HG02798 (cell line): ENCODE measurements around the gene KCTD2.
A peak's percentile ranks its signal among the peaks of the same experiment; 100 is the strongest.
"Not testable (repeated sequence)": the region's sequence is repeated elsewhere in the genome, so short reads cannot be mapped to it uniquely, and the experiment has no call there.

Experiments used
- ATAC-seq: cut with Tn5 transposase; IDR thresholded peaks from one replicate; pipeline ENCODE4 v1.9.1; 2021; ENCODE audit warnings: mild to moderate bottlenecking; ENCODE audit not compliant: unreplicated experiment, poor library complexity

KCTD2 gene

DNA sequence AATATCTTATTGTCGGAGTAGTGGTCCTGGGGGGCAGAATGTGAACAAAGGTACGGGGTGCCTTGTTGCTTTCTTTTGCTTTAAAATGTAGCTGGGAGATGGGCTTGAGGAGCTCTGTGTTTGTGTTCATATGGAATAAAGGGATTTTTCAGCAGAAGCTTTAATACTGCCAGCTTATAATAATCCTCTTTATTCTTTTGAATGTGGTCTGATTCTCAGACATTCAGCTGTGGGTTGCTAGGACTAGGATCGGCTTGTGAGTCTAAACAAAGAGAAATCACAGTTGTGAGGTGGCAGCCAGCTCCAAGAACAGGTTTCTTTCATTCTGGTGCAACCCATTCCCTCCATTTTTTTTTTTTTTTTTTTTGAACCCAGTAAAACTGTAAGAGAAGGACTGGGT is 27.3 kb upstream of the KCTD2 start:
- ATAC-seq = no peak

DNA sequence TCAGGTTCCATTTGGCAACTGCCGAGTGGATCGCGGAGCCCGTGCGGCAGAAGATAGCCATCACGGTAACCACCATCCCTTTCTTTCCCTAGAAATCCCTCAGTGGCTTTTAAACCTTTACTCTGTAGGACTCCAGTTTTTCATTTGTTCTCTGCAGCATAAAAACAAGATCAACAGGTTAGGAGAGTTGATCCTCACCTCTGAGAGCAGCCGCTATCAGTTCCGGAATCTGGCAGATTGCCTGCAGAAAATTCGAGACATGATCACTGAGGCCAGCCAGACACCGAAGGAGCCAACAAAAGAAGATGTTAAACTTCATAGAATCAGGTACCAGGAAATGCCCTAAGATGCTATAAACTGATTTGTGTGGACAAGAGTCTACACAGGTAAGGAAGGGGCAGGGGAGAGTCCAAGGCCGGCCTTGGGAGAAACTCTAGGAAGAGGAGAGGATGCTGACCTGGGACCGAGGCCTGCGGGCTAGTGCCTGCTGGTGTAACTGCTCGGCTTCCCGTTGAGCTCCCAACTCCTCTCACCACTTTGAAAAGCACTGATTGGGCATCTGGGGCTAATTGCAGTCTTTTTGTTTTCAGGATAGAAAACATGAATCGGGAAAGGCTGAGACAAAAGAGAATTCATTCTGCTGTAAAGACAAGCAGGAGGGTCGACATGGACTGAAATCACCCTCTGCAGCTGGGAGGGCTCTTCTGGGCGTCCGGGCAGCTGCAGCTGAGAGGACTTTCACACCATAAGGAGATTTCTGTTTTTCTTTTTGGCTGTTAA is 26.5 kb upstream of the KCTD2 start:
- ATAC-seq = no peak

DNA sequence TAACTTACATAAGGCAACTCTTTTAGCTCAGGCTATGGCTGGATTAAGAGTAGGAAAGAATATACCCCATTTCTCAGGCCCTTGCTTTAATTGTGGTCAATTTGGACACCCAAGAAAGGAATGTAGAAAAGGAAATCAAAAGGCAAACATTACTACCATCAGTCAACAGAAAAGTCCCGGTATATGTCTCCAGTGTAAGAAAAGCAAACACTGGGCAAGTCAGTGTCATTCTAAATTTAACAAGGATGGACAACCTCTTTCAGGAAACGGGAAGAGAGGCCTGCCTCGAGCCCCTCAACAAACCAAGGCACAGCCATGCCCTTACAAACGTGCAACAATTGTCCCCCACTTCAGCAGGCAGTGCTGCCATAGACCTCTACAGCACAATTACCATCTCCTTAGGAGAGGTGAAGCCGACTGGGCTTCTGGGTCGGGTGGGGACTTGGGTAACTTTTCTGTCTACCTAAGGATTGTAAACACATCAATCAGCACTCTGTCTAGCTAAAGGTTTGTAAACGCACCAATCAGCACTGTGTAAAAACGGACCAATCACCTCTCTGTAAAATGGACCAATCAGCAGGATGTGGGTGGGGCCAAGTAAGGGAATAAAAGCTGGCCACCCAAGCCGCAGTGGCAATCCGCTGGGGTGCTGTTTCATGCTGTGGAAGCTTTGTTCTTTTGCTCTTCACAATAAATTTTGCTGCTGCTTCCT is 22.2 kb upstream of the KCTD2 start:
- no peak for ATAC-seq

DNA sequence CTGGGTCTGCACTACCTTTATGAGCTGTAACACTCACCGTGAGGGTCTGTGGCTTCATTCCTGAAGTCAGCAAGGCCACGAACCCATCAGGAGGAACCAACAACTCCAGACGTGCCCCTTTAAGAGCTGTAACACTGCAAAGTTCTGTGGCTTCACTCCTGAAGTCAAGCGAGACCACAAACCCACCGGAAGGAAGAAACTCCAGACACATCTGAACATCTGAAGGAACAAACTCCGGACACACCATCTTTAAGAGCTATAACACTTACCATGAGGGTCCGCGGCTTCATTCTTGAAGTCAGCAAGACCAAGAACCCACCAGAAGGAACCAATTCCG is 21.7 kb upstream of the KCTD2 start:
- ATAC-seq = not testable (repeated sequence)

DNA sequence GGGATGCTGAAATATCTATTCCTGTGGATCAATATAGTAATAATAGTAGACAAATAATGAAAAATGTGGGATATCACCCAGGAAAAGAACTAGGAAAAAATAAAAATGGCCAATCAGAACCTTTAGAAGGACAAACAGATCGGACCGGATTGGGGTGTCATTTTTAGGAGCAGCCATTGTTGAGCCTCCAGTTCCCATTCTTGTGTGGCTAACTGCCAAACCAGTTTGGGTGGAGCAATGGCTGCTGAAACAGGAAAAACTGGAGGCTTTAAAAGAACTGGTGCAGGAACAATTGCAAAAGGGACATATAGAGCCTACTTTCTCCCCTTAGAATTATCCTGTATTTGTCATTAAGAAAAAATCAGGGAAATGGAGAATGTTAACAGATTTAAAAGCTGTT is 20.4 kb upstream of the KCTD2 start:
- ATAC-seq = not testable (repeated sequence)

DNA sequence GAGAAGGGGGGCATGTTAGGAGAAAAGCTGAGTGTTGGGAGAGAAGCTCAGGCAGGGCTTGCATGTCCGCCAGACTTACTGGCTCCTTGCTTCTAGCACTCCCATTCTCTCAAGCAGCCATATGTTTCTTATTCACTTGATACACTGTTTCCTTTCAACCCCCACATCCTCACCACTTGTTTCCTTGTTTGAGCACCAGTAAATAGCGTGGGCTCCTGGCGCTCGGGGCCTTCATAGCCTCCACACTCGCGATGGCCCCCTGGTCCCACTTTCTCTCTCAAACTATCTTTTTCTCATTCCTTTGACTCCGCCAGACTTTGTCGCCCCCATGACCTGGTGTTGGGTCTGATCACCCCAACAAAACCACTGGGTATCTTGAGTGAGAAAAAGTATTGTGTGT is 16.9 kb upstream of the KCTD2 start:
- ATAC-seq = no peak

DNA sequence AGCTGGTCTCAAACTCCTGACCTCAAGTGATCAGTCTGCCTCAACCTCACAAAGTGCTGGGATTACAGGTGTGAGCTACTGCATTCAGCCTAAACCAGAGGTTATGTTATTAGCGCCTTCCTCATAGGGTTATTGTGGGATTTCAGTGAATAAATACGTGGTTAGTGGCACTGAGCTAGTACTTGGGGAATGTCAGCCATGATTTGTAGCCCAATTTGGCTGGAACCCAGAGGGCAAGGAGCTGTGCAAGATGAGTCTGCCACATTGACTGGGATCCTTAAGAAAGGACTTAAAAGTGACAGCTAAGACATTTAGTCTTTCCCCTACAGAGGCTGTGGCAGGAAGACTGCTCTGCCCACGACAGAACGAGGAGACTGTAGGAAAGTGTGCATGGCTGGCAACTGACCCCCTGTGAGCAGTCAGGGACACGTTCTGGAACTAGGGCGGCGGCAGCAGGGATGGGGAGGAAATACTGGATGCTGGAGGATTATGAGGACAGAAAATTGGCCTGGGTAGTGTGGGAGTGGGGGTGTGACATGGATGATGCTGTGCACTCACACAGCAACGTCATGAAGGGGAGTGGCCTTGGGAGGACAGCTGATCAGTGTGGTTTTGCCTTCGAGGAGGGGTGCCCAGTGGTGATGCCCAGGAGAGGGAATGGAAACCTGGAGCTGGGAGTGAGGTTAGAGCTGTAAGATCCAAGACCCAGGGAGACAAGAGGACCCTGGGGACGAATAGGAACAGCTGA is 14.9 kb upstream of the KCTD2 start:
- no peak for ATAC-seq

DNA sequence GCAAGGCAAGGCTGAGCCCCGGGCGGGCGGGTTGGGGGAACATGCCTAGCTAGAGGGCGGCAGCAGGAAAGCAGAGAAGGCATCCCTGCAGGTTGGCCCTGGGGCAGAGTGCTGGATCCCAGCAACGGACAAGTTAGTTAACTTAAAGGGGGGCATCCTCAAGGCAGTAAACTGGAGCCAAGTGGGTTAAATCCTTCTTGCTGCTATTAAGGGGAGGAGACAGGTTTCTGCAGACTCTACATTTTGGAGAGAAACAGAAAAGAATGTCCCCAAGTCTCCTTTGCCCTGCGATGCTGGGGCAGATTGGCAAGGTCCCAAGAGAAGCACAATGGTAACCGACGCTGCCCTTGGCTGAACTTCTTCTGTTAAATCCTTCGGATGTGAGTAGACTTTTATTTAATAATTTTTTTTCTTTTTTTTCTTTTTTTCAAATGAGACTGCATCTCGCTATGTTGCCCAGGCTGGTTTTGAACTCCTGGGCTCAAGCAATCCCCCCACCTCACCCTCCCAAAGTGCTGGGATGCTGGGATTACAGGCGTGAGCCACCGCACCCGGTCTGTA is 14.2 kb upstream of the KCTD2 start:
- no peak for ATAC-seq

DNA sequence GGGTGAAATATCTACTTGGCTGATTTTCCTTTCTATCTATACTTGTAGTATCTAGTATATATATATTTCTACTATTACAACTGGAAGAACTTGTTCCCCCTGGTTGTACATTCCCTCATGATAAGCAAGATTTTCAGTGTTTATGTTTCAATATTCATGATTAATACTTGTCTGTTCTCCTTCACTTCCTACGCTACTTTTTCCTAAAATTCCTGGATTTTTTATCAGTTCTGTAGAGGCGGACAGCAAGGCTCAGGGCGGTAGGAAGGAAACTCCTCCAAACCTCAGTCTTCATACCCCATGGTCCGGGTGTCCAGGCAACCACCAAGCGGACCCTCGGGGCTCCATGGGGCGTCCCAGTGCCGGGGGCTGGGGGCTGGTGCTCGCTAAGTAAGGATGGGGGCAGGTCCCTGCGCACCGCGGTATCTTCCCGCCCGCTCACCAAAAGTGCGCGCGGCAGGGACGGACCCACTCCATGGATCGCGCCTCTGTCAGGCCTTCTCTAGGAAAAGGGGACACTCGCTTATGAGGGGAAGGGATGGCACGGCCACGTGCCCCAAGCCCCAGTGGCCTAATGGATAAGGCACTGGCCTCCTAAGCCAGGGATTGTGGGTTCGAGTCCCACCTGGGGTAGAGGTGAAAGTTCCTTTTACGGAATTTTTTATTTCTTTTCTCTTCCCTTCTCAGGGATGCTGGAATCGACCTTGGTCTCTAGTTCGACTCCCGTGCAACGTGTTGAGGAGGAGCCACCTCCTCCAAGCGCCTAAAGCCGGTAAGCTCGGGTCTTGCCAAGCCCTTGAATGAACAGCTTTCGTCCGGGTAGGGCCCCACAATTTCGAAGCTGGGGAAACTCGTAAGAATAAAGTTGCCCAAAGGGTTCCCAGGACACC is 13.4 kb upstream of the KCTD2 start:
- ATAC-seq = peak; percentile 50

DNA sequence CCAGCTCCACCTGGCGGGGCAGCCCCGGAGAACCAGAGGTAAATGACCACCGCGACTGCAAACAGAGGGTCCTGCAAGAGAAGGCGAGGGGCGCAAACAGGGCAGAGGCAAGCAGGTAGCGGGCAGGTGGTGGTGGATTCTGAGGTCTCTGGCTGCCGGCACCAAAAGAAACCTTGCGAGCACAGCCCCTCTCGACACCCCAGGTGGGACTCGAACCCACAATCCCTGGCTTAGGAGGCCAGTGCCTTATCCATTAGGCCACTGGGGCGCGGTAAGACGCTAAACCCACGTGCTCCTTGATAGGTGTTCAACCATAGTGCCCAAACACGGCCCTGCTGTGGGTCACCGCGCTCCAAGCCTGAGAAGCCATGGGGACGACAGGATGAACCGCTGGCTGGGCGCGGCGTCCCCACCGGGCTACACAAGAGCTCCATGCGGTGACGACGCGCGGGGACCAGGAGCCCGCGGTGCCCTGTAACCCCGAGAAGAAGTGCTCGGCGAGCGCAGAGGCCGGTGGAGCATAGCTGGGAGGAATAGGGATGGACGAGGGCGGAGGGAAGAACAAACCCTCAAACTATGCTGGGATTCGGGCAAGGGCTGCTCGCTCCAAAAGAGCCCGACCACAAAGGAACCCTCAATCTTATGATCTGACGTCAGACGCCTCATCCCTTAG is 12.7 kb upstream of the KCTD2 start:
- peak; percentile 45 for ATAC-seq

DNA sequence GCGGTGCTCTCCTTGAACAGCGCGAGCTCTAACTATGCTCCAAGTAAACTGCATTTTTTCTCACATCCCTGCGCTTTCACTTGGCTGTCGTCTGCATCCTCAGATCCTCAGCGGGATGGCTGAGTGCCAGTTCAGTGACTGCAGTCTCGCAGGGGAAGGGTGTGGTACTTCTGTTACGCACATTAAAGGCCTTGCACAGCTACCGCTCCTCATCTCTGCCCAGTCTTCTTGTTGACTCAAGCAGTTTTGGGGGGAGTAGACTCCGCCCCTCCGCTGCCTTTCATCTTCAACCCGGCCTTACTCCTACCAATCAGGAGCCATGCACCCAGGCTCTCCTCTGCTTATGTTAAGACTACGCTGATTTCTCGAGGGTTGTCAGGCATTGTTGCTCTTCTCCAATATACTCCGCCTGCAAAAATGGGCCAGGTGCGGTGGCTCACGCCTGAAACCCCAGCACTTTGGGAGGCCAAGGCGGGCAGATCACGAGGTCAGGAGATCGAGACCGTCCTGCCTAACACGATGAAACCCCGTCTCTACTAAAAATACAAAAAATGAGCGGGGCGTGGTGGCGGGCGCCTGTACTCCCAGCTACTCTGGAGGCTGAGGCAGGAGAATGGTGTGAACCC is 10.3 kb upstream of the KCTD2 start:
- no peak for ATAC-seq

DNA sequence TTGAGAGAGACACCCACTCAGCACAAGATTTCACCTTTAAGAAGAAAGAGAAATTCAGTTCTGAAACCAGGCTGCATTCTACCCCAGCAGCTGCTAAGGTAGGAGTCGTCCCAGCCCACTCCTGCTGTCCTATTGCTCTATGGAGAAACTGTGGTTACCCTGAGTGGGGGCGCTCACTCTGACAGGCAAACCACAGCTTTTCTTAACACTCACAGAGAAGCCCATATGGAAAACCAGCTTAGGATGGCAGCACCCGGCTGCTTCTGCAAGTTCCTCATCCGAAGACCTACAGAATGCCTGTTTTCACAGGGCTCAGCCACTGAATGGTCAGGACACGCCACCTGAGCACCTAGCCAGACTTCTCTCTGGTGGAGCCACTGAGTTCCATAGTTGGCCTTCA is 7.8 kb upstream of the KCTD2 start:
- ATAC-seq = no peak

DNA sequence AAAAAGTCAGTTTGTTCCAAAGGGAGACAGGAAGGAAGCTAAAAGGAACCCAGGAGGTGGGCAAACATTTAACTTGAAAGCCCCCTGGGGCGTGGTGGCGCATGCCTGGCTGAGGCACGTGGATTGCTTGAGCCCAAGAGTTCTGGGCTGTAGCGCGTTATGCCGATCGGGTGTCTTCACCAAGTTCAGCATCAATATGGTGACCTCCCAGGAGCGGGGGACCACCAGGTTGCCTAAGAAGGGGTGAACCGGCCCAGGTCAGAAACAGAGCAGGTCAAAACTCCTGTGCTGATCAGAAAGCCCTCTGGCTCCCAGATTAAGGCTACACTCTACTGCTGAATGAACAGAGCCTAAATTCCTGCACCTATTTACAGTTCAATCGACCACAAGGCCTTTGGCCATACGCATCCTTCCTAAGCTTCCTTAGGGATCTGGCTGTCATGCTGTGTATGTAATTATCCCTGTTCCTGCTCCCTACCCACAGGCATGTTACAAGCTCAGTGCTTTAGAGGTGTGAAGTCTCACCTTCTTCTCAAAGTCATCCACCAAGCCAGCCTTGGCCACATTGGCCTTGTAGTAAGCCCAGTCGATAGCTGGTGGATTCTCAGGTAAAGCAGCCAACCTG is 5.3 kb upstream of the KCTD2 start:
- no peak for ATAC-seq

DNA sequence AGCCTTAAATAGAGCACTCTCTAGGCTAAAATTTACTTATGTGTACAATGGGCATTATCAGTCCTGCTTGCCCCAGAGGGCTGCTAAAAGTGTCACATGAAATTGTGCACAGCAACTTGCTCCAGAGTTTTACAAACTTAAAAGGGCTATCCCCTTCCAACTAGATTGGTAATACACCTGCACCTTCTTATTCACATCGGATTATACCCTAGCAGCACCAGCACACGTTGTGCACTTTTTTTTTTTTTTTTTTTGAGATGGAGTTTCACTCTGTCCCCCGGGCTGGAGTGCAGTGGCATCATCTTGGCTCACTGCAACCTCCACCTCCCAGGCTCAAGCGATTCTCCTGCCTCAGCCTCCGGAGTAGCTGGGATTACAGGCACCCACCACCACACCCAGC is 3.2 kb upstream of the KCTD2 start:
- ATAC-seq = not testable (repeated sequence)

DNA sequence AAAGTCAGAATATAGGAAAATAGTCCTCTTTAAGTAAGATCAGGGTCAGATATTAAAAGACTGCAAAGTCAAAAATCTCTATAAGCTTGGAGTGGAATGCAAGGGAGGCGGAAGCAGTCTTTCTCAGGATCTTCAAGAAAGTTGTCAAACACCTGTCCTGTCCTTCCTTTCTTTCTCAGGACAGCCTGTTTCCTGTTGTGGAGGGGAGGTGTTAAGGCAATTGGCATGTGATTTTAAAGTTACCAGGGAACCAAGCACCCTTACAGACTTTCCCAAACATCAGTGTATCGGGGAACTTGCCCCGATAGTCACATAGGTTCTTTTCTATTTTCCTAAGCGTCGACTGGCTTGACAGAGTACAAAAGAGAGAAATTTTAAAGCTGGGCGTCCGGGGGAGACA is 2.3 kb upstream of the KCTD2 start:
- ATAC-seq = no peak

DNA sequence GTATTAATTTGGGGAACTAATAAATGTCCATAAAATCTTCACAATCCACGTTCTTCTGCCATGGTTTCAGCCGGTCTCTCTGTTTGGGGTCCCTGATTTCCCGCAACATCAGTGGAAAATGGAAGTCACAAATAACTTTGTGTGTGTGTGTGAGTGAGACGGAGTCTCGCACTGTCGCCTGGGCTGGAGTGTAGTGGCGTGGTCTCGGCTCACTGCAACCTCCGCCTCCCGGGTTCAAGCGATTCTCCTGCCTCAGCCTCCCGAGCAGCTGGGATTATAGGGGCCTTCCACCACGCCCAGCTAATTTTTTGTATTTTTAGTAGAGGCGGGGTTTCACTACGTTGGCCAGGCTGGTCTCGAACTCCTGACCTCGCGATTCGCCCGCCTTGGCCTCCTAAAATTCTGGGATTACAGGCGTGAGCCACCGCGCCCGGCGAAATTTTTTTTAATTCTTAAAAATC is 1.0 kb upstream of the KCTD2 start:
- not testable (repeated sequence) for ATAC-seq

DNA sequence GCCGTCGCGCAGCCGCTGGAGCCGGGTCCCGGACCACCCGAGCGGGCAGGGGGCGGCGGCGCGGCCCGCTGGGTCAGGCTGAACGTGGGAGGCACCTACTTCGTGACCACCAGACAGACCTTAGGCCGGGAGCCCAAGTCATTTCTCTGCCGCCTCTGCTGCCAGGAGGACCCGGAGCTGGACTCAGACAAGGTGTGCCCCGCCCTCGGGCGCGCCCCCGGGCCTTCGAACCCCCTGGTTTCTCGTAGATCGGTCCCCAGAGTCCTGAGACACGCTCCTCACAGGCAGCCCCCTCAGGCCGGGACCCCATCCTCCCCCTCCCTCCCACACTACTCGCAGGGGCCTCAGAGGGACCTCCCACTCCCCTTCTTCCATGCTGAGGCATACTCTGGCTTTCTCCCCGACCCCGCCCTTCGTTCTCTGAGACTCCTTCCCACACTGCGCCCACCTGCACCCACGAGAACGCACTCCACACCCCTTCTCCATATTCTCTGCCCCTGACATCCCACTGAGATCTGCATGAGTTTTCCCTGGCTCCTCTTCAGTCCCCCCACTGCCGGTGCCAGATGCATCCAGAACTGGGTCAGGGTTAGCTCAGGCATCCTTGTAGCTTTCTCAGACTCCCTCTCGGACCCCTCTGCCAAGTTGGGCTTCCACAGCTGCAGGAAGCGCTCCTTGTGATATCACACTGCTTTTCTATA is 523 bp downstream of the KCTD2 start:
- ATAC-seq = no peak
